CD4-positive, alpha-beta T cell treated with Interleukin-6 for 4 hours (primary cell): ENCODE measurements around the gene PGAP3.

Experiments used
- DNase-seq: peaks from one replicate; pipeline ENCODE4 v3.0.0-alpha.2; 2020; ENCODE audit warnings: mixed read lengths

PGAP3 gene

GRCh38 chr17:39696731-39697130 is 8.9 kb upstream of the PGAP3 start:
- DNase-seq, result no peak

- no peak for DNase-seq
These were observed 7.2 kb upstream of the PGAP3 start for GRCh38 chr17:39695089-39695474.

- DNase-seq, result no peak
These were observed 6.7 kb upstream of the PGAP3 start for GRCh38 chr17:39694593-39694992.

GRCh38 chr17:39688945-39689344 is 1.1 kb upstream of the PGAP3 start:
- no peak for DNase-seq

- no peak for DNase-seq
These were observed 598 bp upstream of the PGAP3 start for GRCh38 chr17:39688475-39688835.

- DNase-seq, result no peak
These were observed 734 bp downstream of the PGAP3 start for GRCh38 chr17:39687101-39687545.

GRCh38 chr17:39684369-39685192 is 3.3 kb downstream of the PGAP3 start:
- no peak for DNase-seq

GRCh38 chr17:39683295-39683939 is 4.4 kb downstream of the PGAP3 start:
- no peak for DNase-seq

GRCh38 chr17:39679521-39680192 is 8.2 kb downstream of the PGAP3 start:
- peak; percentile 68 for DNase-seq

GRCh38 chr17:39678340-39679116 is 9.3 kb downstream of the PGAP3 start:
- DNase-seq, result no peak

- no peak for DNase-seq
These were observed 10.1 kb downstream of the PGAP3 start for GRCh38 chr17:39677542-39678339.

- DNase-seq, result no peak
These were observed 10.8 kb downstream of the PGAP3 start for GRCh38 chr17:39677072-39677471.

- peak; percentile 65 for DNase-seq
These were observed 11.5 kb downstream of the PGAP3 start for GRCh38 chr17:39676198-39676819.

GRCh38 chr17:39675390-39676082 is 12.3 kb downstream of the PGAP3 start:
- DNase-seq, result no peak

GRCh38 chr17:39674702-39675389 is 13.0 kb downstream of the PGAP3 start:
- no peak for DNase-seq

GRCh38 chr17:39674179-39674578 is 13.7 kb downstream of the PGAP3 start:
- DNase-seq, result no peak

GRCh38 chr17:39673335-39674081 is 14.3 kb downstream of the PGAP3 start:
- DNase-seq, result no peak

- no peak for DNase-seq
These were observed 15.1 kb downstream of the PGAP3 start for GRCh38 chr17:39672522-39673334.
